ENCODE measurements around the gene BBIP1.
"Not testable (repeated sequence)": the region's sequence is repeated elsewhere in the genome, so short reads cannot be mapped to it uniquely, and the experiment has no call there.

The BBIP1 gene

DNA sequence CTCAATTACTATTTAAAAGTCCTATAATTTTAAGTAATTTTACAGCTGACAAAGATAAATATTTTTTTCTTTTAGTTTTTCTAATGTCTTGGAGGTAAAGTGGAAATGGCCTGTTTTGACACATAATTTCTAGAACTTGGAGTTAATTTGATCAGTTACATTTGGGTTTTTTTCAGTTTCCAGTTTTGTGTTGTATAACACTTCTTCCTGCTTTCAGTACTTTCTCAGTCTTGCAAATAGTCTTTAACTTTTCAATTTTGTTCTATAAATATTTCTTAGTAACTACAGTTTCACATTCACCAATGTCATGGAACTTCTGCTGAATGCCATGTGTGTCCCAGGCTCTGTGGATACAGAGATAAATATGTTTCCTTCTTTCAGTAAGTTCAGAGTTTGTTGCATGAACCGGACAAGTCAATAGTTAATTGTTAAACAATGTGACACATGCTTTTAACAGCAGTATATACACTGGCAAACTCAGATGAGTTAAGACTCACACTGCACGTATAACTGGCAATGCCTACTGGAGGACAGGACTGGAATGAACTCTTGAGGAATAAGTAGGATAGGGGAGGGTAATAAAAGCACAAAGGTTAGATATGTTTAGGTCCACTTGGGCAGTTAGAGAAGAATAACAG lies 5.0 kb upstream of the BBIP1 start:
- no peak for DNase-seq (ENCODE audit: low spot score)
- FAIRE-seq = peak; percentile 30

DNA sequence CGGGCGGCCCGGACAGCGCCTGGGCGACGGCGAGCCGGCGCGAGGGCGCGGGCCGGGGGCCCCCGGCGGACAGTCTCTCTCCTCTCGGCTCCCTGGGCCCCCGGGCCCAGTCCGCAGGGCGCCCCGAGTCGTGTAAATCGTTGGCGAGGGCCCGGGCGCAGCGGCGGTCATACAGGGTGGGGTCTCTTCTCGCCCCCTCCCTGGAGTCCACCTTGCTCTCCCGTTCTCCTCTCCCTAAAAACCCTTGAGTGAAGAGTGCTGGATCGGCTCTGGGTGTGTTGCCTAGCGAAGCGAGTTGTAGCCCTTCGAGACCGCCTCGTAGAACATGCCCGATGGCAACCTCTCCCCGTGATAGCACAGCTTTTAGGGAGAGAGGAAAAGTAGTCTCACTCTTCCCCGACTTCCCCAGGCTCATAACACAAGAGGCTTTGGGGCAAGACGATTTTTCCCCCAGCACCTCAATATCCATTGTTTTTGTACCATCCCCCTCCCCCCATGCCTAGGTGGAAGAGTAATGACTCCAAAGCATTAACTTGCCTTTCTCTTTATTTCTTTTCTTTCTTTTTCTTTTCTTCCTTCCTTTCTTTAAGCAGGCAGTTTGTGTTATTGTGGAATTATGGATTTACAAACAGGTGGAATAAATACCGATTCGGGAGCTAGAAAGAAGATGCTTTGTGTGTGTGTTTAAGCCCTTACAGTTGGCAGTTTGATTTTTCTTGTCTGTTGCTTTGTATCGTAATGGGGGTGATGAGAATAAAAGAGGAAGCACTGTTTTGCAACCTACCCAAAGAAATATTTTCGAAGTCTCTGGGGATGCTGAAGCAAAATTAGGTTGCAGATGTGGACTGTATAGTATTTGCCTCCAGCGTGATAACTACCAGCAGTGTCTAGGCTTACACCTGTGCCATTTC lies 1.2 kb upstream of the BBIP1 start:
- no peak for FAIRE-seq
- peak; percentile 20 for DNase-seq (ENCODE audit: low spot score)

DNA sequence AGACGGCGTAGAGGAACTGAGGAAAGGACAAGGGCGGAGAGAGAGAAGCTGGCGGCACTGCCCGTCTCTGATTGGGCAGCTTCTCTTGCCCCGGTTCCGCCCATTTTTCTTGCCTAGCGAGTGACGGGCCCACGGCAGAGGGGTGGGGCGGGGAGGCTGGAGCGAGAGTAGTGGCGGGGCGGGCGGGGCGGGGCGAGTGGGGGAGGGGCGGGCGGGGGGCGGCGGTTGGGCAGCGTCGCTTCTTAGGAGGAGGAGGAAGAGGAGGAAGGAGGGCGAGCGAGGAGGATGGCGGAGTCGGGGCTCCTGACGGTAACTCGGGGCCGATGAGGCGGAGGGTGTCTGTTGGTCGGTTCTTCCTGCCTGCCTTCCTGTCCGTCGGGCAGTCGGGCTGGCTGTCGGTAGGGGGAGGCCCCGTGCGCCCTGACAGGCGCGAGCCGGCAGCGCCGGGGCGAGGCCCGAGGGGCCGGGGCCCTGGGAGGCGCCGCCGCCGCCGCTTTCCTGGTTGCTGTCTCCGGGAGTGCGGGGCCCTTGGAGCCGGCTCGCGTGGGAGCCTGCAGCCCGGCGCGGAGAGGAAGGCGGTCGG lies 460 bp upstream of the BBIP1 start, which contains the start of gene SHOC2:
SHOC2 (plus strand) TSS at position 256 of the 583 bp plus-strand sequence. CDS start 44,755 bp downstream, outside the sequence.
- FAIRE-seq (no peak), DNase-seq (ENCODE audit: low spot score) (peak; percentile 96)

- DNase-seq (ENCODE audit: low spot score) = peak; percentile 96
Measured at GRCh38 chr10:110918269-110918642, 724 bp downstream of the BBIP1 start.

GRCh38 chr10:110916554-110917346 lies 2.2 kb downstream of the BBIP1 start:
- no peak for FAIRE-seq
- DNase-seq (ENCODE audit: low spot score) = no peak

More at GRCh38 chr10:110918269-110918642, 724 bp downstream of the BBIP1 start:
- no peak for FAIRE-seq

DNA sequence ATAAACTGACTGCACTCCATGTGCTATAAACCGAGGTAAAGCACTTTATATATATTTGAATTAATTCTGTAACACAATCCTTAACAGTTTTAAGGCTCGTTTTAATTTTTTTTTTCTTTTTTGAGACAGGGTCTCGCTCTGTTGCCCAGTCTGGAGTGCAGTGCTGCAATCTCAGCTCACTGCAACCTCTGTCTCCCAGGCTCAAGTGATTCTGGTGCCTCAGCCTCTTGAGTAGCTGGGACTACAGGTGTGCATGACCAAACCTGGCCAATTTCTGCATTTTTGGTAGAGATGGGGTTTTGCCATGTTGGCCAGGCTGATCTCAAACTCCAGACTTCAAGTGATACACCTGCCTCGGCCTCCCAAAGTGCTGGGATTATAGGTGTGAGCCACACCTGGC lies 3.4 kb downstream of the BBIP1 start:
- DNase-seq (ENCODE audit: low spot score); FAIRE-seq: not testable (repeated sequence)

- DNase-seq (ENCODE audit: low spot score) = no peak
- no peak for FAIRE-seq
Measured at GRCh38 chr10:110915035-110915434, 3.9 kb downstream of the BBIP1 start.

DNA sequence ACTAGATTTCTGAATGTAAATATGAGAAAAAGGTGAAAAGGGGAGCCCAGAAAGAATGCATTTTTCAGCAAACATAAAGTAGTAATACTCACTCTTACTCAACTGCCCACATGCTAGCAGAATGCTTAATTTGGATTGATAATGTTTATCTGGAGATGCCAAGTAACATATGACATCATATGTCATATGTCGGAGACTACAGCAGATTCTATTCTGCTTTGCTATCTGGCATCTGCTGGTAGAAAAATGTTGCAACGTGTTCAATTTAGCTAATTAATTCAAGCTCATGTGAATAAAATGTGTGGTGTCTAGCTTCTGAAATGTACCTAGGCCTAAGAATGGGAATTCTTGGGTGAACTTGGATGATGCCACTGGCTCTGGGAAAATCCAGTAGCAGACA lies 4.5 kb downstream of the BBIP1 start:
- FAIRE-seq = no peak

GRCh38 chr10:110912374-110912773 lies 6.6 kb downstream of the BBIP1 start:
- FAIRE-seq (no peak), DNase-seq (ENCODE audit: low spot score) (no peak)

More for the DNA sequence above, 4.5 kb downstream of the BBIP1 start:
- DNase-seq (ENCODE audit: low spot score) = no peak

DNA sequence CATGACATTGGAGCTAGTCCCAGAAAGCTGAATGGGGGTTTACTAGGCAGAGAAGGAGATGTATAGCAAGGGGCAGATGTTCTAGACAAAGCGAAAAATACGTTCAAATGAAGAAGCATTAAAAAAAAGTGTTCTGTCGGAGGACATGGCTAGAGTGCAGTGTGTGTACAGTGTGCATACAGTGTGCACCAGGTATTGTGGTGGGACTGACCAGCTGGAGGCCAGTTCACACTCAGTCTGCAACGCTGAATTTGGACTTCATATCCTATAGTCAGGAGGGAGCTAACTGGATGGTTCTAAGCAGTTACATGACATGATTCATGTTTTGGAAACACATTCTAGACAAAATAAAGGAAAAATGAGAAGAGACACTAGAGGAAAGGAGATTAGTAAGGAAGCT lies 8.8 kb downstream of the BBIP1 start:
- DNase-seq (ENCODE audit: low spot score) (no peak), FAIRE-seq (no peak)

GRCh38 chr10:110903280-110904278 lies 15.4 kb downstream of the BBIP1 start:
- FAIRE-seq = peak; percentile 78
- DNase-seq (ENCODE audit: low spot score) = no peak

DNA sequence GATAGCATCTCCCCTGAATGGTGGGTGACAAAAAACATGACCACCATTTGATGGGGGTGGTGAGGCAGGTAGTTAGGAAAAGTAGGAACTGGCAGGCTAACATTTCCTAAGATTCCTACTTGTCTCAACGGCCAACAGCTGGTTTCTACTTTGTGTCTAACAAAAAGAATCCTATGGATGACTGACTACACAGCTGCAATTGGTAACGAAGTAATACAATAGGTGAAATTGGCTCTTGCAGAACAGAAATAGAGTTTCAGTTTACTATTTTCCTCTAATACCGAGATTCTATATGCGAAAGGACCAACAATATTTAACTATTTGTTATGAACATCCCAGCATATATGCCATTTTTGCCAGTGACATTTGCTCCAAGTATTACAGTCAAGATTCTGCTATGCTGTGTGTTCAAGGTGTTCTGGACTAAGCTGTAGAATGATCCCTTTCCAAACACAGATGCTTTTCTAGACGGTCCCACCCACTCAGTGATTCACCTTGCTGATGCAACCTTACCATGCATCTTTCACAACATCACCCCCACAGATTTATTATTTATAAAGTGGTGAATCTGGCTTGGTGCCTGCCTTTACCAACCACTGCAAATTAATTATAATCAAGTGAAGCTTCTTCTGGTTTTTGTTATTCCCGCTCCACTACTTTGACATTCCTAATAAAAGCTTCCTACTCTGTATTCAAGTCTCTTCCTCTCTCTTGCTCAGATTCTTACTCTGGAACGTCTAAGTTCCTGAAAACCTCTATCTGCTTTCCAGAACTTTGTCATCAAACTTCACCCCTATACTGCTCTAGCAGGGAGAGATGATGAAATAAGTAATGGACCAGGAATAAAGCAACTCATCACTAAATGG lies 16.8 kb downstream of the BBIP1 start:
- FAIRE-seq (no peak), DNase-seq (ENCODE audit: low spot score) (peak; percentile 38)

GRCh38 chr10:110900983-110901382 lies 18.0 kb downstream of the BBIP1 start:
- DNase-seq (ENCODE audit: low spot score) (no peak), FAIRE-seq (no peak)

DNA sequence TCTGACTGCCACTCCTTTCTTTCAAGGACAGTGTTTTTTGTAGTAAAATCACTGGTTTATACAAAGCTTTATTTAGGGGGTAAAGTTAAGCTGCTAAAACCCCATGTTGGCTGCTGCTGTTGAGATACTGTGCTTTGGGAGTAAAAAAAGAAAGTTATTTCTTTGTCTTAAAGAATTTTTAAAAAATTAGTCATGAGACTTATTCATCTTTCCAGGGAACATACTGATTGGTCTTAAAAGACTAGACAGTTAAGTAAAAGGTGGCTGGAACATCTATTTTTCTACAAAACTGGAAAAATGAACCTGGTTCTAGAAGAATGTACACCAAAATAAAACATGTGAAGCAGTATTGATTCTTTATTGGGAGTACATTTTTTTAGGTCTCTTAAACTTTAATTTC lies 20.6 kb downstream of the BBIP1 start:
- no peak for DNase-seq (ENCODE audit: low spot score)

GRCh38 chr10:110897184-110897583 lies 21.8 kb downstream of the BBIP1 start:
- FAIRE-seq = no peak
- DNase-seq (ENCODE audit: low spot score) = no peak

More for the DNA sequence above, 20.6 kb downstream of the BBIP1 start:
- FAIRE-seq = no peak

DNA sequence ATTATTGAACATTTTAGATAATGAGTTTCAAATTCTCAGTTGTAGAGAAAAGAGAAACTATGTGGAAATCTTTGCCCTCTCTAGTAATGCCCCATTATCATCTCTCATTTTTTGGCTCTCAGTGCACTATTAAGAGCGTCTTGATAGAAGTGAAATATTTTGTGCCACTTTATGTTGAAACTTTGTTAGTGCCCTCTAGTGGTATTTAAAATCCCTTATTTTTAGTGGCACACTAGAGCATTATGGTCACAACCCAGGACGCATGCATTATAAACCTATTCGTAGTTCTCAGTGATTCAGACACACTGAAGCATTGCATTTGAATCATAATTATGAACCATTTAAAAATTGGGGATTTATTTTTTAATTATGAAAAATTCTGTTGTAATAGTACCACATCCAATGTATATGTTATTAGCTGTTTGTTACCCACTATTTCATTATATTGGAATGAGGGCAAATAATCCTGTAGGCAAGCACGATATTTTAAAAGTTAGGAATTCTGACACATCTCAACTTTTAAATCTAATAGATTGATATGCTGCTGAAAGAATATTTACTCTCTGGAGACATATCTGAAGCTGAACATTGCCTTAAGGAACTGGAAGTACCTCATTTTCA lies 25.3 kb downstream of the BBIP1 start:
- FAIRE-seq (no peak), DNase-seq (ENCODE audit: low spot score) (peak; percentile 31)

DNA sequence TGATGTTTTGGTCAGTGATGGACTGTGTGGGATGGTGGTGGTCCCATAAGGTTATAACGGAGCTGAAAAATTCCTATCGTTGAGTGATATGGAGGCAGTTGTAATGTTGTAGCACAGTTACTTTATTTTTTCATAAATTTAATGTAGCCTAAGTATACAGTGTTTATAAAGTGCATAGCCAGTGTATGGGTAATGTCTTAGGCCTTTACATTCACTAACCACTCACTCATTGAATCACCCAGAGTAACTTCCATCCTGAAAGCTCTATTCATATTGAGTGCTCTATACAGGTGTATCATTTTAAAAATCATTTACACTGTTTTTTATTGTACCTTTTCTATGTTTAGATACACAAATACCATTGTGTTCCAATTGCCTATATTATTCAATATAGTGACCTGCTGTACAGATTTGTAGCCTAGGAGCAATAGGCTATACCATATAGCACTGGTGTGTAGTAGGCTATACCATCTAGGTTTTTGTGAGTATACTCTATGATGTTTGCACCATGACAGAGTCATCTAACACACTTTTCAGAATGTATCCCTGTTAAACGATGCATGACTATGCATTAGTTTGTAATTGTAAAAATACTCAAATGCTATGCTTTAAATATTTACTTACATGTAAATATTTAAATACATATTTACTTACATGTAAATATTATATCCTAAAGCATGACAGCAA lies 26.2 kb downstream of the BBIP1 start:
- no peak for DNase-seq (ENCODE audit: low spot score)
- FAIRE-seq = no peak

- FAIRE-seq (no peak), DNase-seq (ENCODE audit: low spot score) (no peak)
Measured at GRCh38 chr10:110887560-110887959, 31.4 kb downstream of the BBIP1 start.
